ENCODE data around the gene CST4.
"Not testable (repeated sequence)": the region's sequence is repeated elsewhere in the genome, so short reads cannot be mapped to it uniquely, and the experiment has no call there.

Gene CST4

GRCh38 chr20:23659989-23660837 is 28.6 kb downstream of the CST4 start:
- DNase-seq (ENCODE audit: low read depth) = no peak

- not testable (repeated sequence) for DNase-seq (ENCODE audit: low read depth)
Measured at GRCh38 chr20:23659610-23659988, 29.2 kb downstream of the CST4 start.

GRCh38 chr20:23658989-23659609 is 29.7 kb downstream of the CST4 start:
- no peak for DNase-seq (ENCODE audit: low read depth)

- DNase-seq (ENCODE audit: low read depth) = no peak
Measured at GRCh38 chr20:23658336-23658735, 30.5 kb downstream of the CST4 start.

GRCh38 chr20:23657202-23657601 is 31.6 kb downstream of the CST4 start:
- no peak for DNase-seq (ENCODE audit: low read depth)

GRCh38 chr20:23656372-23656771 is 32.5 kb downstream of the CST4 start:
- DNase-seq (ENCODE audit: low read depth) = no peak

- DNase-seq (ENCODE audit: low read depth) = no peak
Measured at GRCh38 chr20:23655491-23656211, 33.2 kb downstream of the CST4 start.

GRCh38 chr20:23654717-23655116 is 34.1 kb downstream of the CST4 start:
- no peak for DNase-seq (ENCODE audit: low read depth)

- DNase-seq (ENCODE audit: low read depth) = no peak
Measured at GRCh38 chr20:23654000-23654399, 34.8 kb downstream of the CST4 start.

- no peak for DNase-seq (ENCODE audit: low read depth)
Measured at GRCh38 chr20:23653400-23653938, 35.4 kb downstream of the CST4 start.

GRCh38 chr20:23652926-23653325 is 35.9 kb downstream of the CST4 start:
- no peak for DNase-seq (ENCODE audit: low read depth)

- no peak for DNase-seq (ENCODE audit: low read depth)
Measured at GRCh38 chr20:23652371-23652770, 36.5 kb downstream of the CST4 start.

GRCh38 chr20:23651117-23651516 is 37.7 kb downstream of the CST4 start:
- no peak for DNase-seq (ENCODE audit: low read depth)

GRCh38 chr20:23649830-23650417 is 38.9 kb downstream of the CST4 start:
- no peak for DNase-seq (ENCODE audit: low read depth)

GRCh38 chr20:23649242-23649641 is 39.6 kb downstream of the CST4 start:
- DNase-seq (ENCODE audit: low read depth) = no peak

- DNase-seq (ENCODE audit: low read depth) = no peak
Measured at GRCh38 chr20:23647346-23647745, 41.5 kb downstream of the CST4 start.

- DNase-seq (ENCODE audit: low read depth) = no peak
Measured at GRCh38 chr20:23646106-23646873, 42.5 kb downstream of the CST4 start.

- DNase-seq (ENCODE audit: low read depth) = no peak
Measured at GRCh38 chr20:23645575-23645974, 43.3 kb downstream of the CST4 start.

GRCh38 chr20:23644164-23644563 is 44.7 kb downstream of the CST4 start:
- DNase-seq (ENCODE audit: low read depth) = no peak

- no peak for DNase-seq (ENCODE audit: low read depth)
Measured at GRCh38 chr20:23643659-23644058, 45.2 kb downstream of the CST4 start.

GRCh38 chr20:23641936-23642751 is 46.7 kb downstream of the CST4 start:
- no peak for DNase-seq (ENCODE audit: low read depth)
